Suppressor macrophage treated with lipopolysaccharide for 4 hours (primary cell): ENCODE results near the gene CTSO.

Experiments
- DNase-seq: peaks from one replicate; pipeline ENCODE4 v3.0.0-alpha.2; 2020

CTSO gene, protein sequence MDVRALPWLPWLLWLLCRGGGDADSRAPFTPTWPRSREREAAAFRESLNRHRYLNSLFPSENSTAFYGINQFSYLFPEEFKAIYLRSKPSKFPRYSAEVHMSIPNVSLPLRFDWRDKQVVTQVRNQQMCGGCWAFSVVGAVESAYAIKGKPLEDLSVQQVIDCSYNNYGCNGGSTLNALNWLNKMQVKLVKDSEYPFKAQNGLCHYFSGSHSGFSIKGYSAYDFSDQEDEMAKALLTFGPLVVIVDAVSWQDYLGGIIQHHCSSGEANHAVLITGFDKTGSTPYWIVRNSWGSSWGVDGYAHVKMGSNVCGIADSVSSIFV

DNA sequence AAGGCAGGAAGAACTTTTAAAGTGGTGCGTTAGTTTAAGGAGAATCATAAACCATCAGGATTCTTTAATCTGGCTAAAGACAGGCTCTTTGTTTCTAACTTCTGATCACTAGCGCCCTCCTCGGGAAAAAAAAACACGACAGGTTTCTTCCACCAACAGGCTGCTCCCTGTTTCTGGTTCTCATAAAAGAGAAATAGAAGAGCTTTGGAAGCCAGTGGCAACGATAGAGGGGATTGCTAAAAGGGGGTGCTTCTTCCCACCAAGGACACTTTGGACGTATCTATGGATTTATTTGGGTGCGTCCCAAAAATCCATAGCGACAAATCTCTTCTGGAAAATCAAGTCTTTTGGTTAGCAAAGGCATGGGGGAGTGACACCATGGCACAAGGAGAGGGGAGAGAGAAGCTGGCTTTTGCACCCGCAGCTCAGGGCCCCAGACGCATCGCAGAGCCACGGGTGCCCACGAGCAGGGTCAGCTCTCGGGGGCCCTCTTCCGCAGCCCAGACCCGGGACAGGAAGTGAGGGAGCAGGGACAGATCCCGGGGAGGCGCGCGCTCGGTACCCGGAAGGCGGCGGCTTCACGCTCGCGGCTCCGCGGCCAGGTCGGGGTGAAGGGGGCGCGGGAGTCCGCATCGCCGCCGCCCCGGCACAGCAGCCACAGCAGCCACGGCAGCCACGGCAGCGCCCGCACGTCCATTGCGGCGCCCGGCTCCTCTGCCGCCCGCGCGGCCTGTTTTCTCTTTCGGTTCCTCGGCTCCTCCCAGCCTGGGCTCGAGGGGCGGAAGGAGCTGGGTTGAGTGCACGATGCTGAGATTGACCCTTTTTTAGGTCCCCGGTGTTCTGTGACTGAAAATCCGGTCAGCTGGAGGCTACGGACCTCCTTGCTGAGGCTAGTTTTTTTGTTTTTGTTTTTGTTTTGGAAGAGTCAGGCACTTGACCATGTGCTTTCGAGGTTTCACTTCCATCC is at the start of gene CTSO:
Gene CTSO, minus strand, starts transcription at position 716 of the 967 bp plus-strand sequence. Its CDS starts 19 bp downstream, at position 697.
- peak; percentile 83 for DNase-seq

DNA sequence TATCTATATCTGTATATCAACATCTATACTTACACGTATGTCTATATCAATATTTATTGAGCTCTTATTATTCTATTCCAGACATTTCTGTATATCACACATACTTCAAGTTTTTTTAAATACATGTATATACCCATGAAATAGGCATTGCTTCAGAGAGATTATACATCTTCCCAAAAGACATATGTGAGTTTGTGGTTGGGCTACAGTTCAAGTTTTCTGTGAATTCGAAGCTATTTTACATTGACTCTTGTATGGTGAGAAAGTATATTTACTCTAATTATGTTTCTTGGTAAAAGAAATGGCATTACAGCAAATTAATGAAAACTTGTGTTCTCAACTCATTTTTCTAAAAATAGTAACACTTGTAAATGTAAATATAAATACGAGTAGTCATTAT is 46.8 kb upstream of the CTSO start:
- DNase-seq, result no peak

DNA sequence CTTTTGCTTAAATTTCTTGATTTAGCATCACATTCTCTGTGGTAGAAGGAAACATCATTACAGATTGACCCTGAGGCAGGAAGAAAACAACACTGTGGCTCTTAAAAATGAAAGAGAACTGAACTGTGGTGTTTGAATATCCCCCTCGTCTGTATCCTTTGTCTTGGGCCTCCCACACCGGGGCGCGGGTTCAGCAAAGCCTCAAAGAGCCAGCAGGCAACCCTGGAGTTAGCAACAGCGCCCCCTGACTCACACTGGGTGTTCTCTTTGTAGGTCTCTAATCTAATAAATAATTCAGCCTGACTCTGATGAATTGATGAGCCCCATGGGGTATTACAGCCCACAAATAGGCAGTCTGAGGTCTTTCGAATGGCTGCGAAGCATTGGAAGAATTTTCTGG is 46.1 kb upstream of the CTSO start:
- no peak for DNase-seq

DNA sequence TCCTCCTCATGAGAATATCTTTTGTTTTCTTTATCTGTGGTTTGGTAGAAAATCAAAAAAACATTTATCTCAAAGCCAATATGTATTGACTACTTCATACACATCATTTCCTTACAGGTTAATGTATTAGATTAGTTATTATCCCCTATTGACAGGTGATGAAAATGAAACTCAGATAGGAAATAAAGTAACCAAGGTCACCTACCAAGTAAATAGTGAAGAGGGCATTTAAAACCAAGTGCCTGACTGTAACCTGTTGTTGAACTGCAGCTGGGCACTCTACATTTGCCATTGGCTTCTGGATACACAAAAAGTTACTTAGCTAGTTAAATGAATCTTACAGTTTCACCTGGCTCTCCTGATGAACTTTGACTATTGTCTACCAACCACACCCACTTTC is 41.4 kb upstream of the CTSO start:
- DNase-seq, result no peak

DNA sequence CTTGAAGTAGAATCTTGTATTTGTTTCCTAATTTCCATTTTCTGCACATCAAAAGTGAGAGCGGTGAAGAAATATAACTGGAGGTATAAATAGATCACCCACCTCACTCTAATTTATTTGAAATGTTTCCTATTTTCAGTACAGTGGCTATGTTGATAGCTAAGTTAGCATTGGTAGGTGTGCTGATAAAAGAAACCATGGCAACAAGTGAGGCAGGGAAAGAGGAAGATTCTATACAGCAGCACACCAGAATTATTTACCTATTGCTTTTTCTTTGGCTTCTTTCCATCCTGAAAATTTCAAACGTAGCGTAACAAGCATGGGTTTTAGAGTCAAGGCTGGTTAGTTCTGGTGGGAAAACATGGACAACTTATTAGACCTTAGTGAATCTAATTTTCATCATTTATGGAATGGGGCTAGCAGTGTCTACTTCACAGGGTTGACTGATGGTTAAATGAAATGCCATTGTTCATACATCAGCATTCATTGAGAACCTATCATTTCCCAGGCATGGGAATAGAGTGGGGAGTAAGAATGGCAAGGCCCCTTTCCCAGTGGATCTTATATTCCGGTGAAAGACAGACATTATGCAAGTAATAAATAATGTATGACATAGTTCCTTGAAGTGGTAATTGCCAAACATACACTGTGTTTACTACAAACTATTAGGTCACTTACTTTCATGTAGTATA is 30.6 kb upstream of the CTSO start:
- DNase-seq, result no peak

DNA sequence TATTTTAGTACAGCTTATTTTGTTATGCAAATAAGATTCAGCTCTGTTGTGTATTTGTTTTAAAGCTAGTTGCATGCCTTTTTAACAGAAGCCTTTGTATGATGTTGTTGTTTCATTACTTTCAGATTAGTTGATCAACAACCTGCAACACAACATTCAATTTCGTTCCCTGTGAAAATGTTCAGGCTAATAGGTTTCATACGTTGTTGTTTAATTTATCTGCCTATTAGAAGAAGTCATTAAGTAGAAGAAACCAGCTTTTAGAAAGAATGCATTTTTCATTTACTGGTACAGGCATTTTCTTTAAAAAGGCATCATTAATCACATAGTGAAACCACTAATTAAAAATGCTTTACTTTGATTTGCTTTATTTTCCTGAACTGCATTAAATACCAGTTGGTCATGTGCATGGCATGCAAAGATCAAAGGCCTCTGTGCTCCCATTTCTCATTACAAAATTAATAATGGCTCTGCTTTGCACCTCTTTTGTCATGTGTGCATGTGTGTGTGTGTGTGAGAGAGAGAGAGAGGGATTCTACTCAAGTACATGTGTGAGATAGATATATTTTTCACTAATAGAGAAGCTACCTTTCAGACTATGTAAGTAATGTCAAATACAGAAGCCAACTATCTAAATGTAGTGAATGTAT is 29.2 kb upstream of the CTSO start:
- no peak for DNase-seq

DNA sequence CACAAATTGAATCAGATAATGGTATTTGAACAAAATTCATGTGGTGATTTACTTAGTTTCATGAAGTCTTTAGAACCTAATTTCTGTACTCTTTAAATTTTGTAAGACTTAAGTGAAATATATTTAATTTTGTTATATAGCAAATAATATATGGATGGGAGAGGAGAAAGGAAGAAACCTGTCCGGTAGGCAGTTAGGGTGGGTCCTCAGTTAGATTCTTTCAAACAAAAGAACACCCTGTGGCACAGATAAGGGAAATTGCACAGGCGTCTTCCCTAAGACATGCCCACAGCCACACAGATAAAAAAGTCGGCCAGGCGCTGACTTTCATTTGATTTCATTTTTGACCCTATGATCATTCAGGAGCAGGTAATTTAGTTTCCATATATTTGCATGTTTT is 25.1 kb upstream of the CTSO start:
- DNase-seq, result no peak

DNA sequence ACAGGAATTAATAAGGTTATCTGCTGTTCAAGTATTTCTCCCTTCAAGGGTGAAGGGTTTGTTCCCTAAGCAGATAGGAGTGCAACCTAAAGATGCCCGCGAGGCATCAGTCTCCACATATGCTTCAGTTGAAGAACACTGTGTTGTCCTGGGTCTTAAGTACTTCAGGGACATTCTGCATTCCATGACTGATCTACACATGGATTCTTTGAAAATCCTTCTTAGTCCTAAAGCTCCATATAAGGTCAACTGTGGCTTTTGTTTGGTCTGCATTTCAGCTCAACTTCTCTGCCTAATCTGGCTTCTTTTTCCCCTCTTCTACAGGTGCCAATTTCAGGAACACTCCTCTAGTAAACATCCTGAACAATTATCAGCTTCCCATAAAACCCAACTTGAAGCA is 21.8 kb upstream of the CTSO start:
- DNase-seq, result no peak

DNA sequence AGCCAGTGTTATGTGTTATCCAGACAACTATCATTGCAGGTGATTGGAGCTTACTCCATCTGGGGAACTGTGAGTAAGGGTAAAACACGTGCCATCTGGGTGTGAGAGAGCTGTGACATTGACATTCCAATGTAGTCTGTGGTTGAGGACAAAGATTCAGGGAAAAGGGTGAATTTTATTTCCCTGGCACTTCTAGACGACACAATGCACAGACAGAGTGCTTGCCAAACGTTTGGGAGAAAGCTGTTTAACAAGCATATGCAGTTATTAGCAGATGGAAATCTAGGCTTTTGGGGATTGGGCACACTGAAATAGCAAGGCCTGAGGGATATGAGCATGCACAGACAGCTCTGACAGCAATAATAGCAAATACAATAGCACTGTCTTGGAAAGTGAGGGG is 21.3 kb upstream of the CTSO start:
- DNase-seq, result no peak

DNA sequence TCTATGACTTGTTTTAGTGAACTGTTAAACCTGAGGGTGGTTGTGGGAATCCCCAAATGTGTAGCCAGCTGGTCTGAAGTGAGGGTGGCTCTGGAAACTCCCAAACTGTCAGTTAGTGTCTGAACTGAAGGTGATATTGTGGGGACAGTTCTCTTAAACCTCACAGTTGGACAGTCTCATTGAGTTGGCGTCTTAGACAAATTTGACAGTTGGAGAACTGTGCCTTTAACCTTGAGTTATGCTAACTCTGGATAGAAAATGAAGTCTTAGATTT is 20.7 kb upstream of the CTSO start:
- DNase-seq, result no peak

DNA sequence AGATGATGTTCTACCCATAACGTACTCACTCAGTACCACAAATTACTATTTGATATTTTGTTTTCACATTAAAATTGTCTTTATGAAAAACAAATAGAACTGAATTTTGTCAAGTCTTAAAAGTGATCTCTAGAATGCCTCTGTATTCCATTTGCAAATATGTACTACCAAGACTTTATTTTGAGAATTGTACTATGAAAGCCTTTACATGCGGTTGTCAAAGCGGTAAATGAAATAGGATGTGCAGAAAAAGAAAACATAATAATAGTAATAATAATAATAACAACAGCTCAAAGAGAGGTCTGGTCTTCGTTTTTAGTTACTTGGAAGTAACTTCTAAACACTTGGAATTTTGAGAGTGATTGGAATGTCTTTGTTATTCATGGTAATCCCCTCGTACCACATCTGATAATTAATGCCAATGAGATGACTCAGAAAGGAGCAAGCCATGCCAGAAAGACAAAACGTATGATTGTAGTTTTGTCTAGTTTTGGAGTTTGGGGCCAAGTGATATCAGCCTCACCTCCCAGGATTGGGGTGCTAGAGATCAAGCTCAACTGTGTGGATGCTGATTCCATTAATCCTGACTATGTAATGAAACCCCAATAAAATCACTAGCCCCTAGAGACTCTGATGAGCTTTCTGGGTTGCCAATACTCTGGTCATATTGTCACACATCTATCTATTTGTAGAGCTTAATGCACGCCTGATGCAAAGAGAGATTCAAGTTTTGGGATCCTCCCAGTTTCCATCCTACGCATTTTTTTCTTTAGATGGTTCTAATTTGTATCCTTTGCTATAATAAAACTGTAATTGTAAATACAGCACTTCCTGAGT is 20.2 kb upstream of the CTSO start:
- DNase-seq, result no peak

DNA sequence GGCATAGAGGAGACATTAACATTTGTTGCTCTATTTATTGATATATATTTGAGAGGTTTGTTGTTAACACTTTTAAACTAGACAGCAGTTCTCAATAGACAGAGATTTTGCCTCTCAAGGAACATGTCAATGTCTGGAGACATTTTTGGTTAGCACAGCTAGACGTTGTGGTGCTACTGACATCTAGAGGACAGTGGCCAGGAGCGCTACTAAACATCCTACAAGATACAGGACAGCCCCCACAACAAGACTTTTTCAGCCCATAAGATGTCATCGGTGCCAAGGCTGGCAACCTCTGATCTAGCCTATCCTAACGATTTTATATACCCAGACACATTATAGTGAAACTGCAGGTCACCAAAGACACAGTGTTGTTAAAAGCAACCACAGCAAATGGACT is 18.4 kb upstream of the CTSO start:
- DNase-seq, result peak; percentile 41

DNA sequence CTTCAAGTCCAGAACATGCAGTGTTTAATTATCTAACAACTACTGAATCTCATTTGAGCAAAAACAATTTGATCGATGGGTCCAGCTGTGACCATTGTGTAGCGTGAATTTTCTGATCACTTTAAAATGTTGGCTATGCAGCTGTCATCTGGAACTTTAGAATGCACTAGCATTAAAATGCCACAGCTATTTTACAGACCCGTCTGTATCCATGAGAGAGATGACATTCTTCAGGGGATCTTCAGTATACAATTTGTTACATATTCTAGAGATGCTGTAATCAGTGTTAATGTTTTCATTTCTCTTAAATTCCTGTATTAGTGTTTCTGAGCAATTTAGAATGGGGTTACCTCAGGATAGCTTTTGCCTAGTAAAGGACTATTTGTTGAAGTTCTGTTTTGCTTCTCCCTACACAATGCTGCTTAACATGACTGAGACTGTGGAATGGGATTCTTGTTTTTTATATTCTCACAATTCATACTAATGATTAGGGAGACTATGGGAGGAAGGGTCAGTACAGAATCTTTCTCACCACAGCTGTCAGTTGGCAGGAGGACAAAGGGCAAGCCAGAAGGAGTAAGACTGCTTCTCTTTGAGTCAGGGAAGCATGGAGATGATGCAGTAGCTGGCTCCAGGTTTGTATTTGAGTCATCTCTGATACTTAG is 13.2 kb upstream of the CTSO start:
- no peak for DNase-seq

DNA sequence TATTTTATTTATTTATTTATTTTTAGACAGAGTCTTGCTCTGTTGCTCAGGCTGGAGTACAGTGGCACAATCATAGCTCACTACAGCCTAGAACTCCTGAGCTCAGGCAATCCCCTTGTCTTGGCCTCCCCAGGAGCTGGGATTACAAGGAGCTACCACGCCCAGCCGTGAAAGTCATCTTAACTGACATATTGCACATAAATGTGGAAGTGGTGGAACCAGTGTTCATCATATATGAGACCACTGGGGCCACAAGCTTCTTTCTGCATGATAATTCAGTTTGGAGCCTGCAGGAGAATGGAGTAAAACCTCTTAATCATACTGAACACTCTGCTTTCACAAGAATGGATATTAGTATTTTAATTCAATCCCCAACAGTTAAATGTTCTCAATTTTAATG is 12.5 kb upstream of the CTSO start:
- DNase-seq, result peak; percentile 19

DNA sequence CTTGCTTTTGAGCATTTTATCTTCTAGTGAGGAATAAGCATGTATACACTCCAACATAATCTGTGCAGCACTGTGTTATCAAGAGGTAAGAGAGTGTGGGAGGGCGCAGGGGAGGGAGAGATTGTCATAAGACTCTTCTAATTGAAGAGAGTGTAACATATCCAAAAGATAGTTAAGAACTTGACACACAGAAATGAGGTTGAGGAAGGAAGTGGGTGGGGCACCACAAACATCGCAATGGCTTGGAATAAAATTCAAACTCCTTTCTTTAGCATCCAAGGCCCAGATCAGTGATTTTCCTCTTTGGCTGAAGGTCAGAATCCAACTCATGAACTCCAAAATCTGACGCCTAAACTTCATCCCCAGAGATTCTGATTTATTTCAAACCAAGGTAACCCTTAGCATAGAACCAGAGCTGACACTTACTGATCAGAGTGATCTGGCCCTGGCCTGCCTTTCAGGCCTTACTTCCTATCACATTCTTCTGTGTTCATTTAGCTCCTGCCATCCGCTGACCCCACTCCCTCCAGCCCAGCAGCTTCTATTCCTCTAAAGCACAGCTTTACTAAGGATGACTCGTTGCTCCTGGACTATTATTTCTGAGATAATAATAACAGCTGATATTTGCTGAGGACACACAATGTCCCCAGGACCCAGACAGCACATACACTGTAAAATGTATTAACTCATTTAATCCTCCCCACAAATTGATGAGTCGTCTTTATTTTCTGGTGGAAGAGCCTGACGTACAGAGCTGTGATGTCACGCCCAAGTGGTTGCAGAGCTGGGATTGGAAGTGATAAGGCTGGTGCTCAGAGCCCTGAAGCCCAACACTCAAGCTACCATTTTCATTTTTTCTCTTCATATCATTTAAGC is 10.6 kb upstream of the CTSO start:
- no peak for DNase-seq

DNA sequence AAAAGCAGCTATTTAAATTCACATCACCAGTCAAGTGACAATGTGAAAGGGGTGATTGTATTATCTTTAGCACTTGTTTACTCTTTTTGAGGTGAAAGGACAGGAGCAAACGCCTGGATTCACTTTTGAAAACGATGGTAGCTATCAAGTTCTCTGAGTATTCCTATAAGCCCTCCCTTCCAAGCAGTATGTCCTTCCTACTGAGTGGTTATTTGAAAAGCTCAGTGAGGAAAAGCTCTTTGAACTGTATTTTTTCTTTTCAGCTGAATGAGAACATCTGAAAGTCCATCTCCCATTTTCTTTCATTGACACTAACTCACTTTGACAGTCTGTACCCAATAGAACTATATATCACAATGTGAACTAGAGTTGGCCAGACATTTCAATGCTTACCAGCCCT is 9.1 kb upstream of the CTSO start:
- no peak for DNase-seq

DNA sequence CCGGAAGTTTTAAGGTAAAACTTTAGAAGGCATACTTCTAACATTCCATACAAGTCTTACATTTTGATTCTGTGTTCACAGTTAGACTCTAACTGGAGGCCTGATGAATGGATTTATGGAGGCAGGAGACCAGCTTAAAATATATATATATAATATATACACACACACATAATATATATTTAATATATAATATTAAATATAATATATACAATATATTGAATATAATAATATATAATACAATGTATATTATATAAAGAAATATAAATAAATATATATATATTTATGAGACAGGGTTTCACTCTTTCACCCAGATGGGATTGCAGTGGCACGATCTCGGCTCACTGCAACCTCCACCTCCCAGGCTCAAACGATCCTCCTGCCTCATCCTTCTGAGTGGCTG is 7.9 kb upstream of the CTSO start:
- DNase-seq, result no peak

DNA sequence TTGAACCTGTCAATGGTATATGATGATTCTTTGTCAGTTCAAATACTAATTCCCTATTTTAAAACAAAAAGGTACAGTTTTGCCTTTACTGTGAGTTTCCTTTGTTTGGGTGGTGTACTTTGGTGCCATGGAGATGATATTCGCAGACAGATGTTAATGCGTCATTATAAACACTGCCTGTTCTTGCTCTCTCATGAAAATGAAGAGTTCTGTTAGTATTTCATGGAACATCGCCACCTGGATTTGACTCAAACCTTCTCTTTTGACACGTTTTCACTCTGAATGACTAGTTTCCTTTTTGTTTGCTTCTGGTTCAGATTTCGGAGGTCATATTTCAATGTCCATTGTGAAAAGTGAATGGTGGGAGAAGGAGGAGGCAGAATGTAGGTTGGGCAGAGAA is 6.9 kb upstream of the CTSO start:
- no peak for DNase-seq

DNA sequence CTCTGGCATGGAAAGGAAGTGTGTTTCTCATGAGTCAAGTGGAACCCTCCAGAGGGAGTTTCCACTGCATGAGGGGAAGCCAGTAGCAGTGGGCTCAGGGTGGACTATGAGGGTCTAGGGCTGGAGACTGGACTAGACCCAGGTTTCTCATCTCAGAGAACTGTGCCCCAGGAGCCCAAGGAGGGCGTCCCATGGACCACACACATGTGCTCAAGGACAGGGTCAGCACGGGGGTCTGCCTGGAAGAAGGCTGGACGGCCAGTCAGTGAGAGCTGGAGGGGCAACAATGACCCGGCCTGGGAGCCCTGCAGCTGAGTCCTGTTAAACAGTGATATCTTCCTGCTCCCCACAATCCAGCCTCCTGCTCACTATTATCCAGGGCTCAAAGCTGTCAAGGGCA is 5.8 kb upstream of the CTSO start:
- DNase-seq, result no peak

DNA sequence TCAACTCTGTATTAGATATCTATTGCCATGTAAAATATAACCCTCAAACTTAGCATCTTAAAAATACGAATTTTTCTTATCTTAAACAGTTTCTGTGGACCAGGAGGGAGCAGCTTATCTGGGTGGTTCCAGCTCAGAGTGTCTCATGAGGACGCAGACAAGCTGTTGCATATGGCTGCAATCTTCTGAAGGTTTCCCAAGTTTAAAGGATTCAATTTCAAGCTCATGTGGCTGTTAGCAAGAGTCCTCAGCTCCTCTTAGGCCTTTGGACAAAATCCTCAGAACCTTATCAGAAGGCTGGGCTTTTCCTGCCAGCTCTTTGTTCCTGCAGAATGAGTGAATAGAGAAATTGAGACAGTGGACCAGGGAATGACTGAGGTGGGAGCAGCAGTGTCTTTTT is 2.8 kb upstream of the CTSO start:
- DNase-seq, result no peak

DNA sequence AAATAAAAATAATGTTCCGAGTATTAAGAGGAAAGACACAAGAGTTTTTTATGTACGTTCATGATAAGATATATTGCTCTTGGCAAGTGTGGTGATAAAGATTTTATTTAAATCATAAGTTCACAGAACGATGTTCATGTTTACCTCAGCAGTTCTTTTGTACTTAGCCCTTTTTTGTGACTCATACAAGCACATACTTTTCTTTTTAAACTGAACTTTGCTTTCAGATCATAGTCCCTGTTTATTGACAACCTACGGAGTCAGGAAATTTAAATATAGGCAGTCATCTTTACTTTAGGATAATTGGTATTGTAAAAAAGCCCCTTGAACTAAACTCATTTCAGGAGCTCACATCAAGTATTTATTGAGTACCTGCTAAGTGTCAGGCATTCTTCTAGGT is 1.3 kb upstream of the CTSO start:
- no peak for DNase-seq
